Measurements from ENCODE around the gene AGBL5. TPM values are rescaled to one million over a fixed set of nuclear protein-coding genes. Genes with fewer than 3 reads are reported as not detected.

The AGBL5 gene
- total and polyA plus RNA-seq, 12 donors: 4.2 to 16.8 (median 10.4) TPM

DNA sequence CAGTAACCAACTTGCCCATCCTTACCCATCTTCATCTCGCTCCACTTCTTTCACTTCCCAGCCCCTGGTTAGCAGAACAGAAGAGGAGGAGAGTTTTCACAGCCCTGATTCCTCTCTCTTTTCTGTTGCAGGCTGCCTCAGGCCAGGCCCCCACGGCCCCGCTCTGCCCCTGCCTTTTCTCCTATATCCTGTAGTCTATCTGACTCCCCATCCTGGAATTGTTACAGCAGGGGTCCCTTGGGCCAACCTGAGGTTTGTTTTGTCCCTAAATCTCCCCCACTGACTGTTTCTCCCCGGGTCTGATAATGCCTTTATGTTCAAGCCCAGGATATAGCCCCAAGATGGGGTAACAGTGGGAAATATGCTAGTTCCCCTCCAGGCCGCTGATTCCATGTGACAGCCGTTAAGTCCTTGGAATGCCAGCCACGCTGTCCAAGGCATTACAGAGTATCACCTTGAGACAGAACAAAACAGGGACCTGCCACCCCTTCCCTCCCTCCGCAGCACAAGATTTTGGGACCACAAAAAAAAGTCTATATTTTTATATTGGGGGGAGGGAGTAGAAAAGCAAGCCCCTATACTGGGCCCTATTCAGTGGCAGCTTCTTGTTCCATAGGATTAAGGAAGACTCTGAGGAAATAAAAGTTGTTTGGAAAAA is 18.6 kb downstream of the AGBL5 start:
- Histone ChIP-seq H3K27me3 (no peaks in the 10 kb centered on the region), H3K4me1 (peaks cover 10 to 66% (median 59%) of the 10 kb centered on the region in 9 donors), H3K4me3 (peak overlapping the region in 9 of 10 donors; percentile 50 to 98 (median 87)), H3K36me3 (peaks cover 0 to 53% (median 14%) of the 10 kb centered on the region in 9 donors), H3K9me3 (no peaks in the 10 kb centered on the region), H3K27ac (peak overlapping the region in 7 of 10 donors; percentile 13 to 98 (median 97))
- 73 to 74% methylated on average over 8 of the region's 8 CpGs for WGBS, 2 donors
- intact Hi-C loops (cut with DNase I): loop anchor here in 2 of 10 donors (2.0 kb wide), 1 partner anchor 19 kb away; the partner anchor contains the start of gene AGBL5 (in 2 of the 2)
- TF ChIP-seq CTCF (IDR thresholded peaks at IDR 0.05): no peak
- ATAC-seq (no peak), DNase-seq (no peak)

GRCh38 chr2:27070653-27071276 is 19.3 kb downstream of the AGBL5 start:
- Histone ChIP-seq H3K36me3 (peaks cover 0 to 47% (median 11%) of the 10 kb centered on the region in 9 donors), H3K4me3 (peak overlapping the region; percentile 50 to 98 (median 89)), H3K4me1 (peaks cover 10 to 73% (median 61%) of the 10 kb centered on the region in 9 donors), H3K9me3 (no peaks in the 10 kb centered on the region), H3K27me3 (no peaks in the 10 kb centered on the region), H3K27ac (peak overlapping the region in 9 of 10 donors; percentile 91 to 98 (median 97))
- WGBS, 2 donors: 3% methylated on average over 11 of the region's 11 CpGs
- DNase-seq: no peak
- TF ChIP-seq CTCF (IDR thresholded peaks at IDR 0.05): no peak
- intact Hi-C loops (cut with DNase I): loop anchor here in 3 of 10 donors (1.0 to 2.0 kb wide), 2 partner anchors 19 to 20 kb away; partner anchors contain the start of gene AGBL5 (in 3 of the 3)
- peak in 5 of 8 donors; percentile 0 to 16 (median 2) for ATAC-seq

GRCh38 chr2:27071277-27071989 is 20.0 kb downstream of the AGBL5 start, which contains the start of gene OST4:
TSS of gene OST4 (minus strand) at chr2:27071654.
- peaks cover 10 to 78% (median 64%) of the 10 kb centered on the region in 9 donors for H3K4me1 ChIP-seq

More at GRCh38 chr2:27071277-27071989, 20.0 kb downstream of the AGBL5 start, which contains the start of gene OST4:
- 0 to 1% methylated on average over 78 to 86 of the region's 86 CpGs for WGBS, 2 donors
- Histone ChIP-seq H3K27ac (peak within 1 kb of the TSS; percentile 70 to 98 (median 97)), H3K36me3 (peaks cover 0 to 40% (median 9%) of the 10 kb centered on the region in 9 donors), H3K4me3 (peak within 1 kb of the TSS; percentile 50 to 98 (median 89)), H3K9me3 (no peaks in the 10 kb centered on the region), H3K27me3 (no peaks in the 10 kb centered on the region)
- TF ChIP-seq CTCF (IDR thresholded peaks at IDR 0.05): peak in 3 of 9 donors; percentile 7 to 41 (median 21)
- DNase-seq: peak; percentile 92 to 95
- intact Hi-C loops (cut with DNase I): loop anchor here in 3 of 10 donors (1.0 to 2.0 kb wide), 2 partner anchors 20 to 21 kb away; partner anchors contain the start of gene AGBL5 (in 3 of the 3)
- peak; percentile 87 to 96 (median 94) for ATAC-seq

Measured in heart right ventricle (tissue), 16 donors.